SK-N-SH treated with all-trans-retinoic acid at 6 μM for 48 hours (cell line): ENCODE measurements around the gene MED8.

Experiments used
- BACH2 ChIP-seq: fragments of 250-450 bp; sonication (Bioruptor Pico); IDR thresholded peaks from 2 replicates; pipeline ENCODE4 v1.9.0; 2021; ENCODE audit warnings: mild to moderate bottlenecking, borderline replicate concordance
- CSDC2 ChIP-seq: fragments of 250-450 bp; sonication (Bioruptor Pico); IDR thresholded peaks from 2 replicates; pipeline ENCODE4 v1.5.0; 2020; ENCODE audit warnings: mild to moderate bottlenecking, moderate library complexity
- CSRNP3 ChIP-seq: fragments of 250-450 bp; sonication (Bioruptor Pico); IDR thresholded peaks from 2 replicates; pipeline ENCODE4 v1.5.1; 2021; ENCODE audit warnings: mild to moderate bottlenecking, moderate library complexity
- ESRRG ChIP-seq: fragments of 250-450 bp; sonication (Bioruptor Pico); IDR thresholded peaks from 2 replicates; pipeline ENCODE4 v1.6.1; 2021; ENCODE audit warnings: mild to moderate bottlenecking
- TOX ChIP-seq: fragments of 250-450 bp; sonication (Bioruptor Pico); IDR thresholded peaks from 2 replicates; pipeline ENCODE4 v1.8.0; 2021; ENCODE audit warnings: mild to moderate bottlenecking, moderate library complexity, borderline replicate concordance

- TF ChIP-seq CSDC2 (CRISPR knock-in tag) = no peak
- no peak for TF ChIP-seq CSRNP3 (CRISPR knock-in tag)
- no peak for TF ChIP-seq TOX
- no peak for TF ChIP-seq BACH2 (CRISPR knock-in tag)
- no peak for TF ChIP-seq ESRRG
Observed at GRCh38 chr1:43435146-43436145, 45.8 kb upstream of the MED8 start.
